ENCODE results near the gene FUBP3. TPM values are rescaled to one million over a fixed set of nuclear protein-coding genes. Genes with fewer than 3 reads are reported as not detected.

The FUBP3 gene
- total and polyA plus RNA-seq, 2 experiments from 2014 or later, result 42.5 to 74.8 TPM

DNA sequence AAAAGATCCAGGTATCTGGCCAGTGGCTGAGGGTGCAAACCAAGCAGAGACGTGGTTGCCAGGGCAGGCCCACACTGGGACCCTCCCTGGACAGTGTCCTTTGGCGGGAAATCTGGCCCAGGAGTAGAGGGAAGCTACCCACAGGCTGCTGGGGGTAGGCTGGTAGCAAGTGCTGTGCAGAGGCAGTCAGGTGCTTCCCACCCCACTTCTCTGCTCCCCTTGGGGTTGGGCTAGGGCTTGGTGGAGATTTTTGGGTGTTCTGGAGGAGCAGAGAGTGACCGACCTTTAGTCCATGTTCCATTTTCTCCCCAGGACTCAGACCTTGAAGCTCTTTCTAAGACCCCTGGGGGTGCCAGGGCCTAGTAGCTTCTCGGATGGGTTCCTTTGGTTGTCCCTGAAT, 90.6 kb downstream of the FUBP3 start:
- H3K27ac Mint-ChIP-seq, result no peak overlapping the region
- peaks cover 8% of the 10 kb centered on the region for H3K4me1 Mint-ChIP-seq
- TF ChIP-seq ZNF114 (CRISPR knock-in tag; IDR thresholded peaks at IDR 0.05) (no peak), ZNF331 (CRISPR knock-in tag; IDR thresholded peaks at IDR 0.05; ENCODE audit: low read depth) (no peak)
- no peak overlapping the region for H3K4me3 Mint-ChIP-seq
- Histone ChIP-seq H3K9me2 (ENCODE audit: insufficient read depth) (no peaks in the 10 kb centered on the region), H3K4me3 (no peak overlapping the region), H3K4me1 (ENCODE audit: insufficient read depth) (peaks cover 8% of the 10 kb centered on the region; the same call in 1 of the 2 replicates), H3F3A (replicated peaks; ENCODE audit: low read depth) (no peaks in the 10 kb centered on the region), H4K20me1 (replicated peaks; ENCODE audit: insufficient read depth) (no peaks in the 10 kb centered on the region), H3K27me3 (ENCODE audit: insufficient read depth) (peaks cover 51% of the 10 kb centered on the region), H3K4me2 (no peak overlapping the region), H2AFZ (no peak overlapping the region), H3K27ac (ENCODE audit: low read depth) (no peak overlapping the region), H3K36me3 (ENCODE audit: insufficient read depth) (no peaks in the 10 kb centered on the region), H3K79me2 (replicated peaks; ENCODE audit: insufficient read depth) (no peaks in the 10 kb centered on the region)
- DNase-seq (ENCODE audit: low spot score), result no peak
- H3K9me3 Mint-ChIP-seq, result peaks cover 6% of the 10 kb centered on the region; the same call in 1 of the 3 replicates
- no peaks in the 10 kb centered on the region; the same call in 2 of the 3 replicates for H3K36me3 Mint-ChIP-seq (ENCODE audit: low read depth)
- no peak for ATAC-seq
- H3K27me3 Mint-ChIP-seq (ENCODE audit: insufficient read depth, low read depth, poor library complexity), result peaks cover 50% of the 10 kb centered on the region

- Mint-ChIP-seq H3K4me1 (peaks cover 3% of the 10 kb centered on the region), H3K27ac (no peak overlapping the region), H3K4me3 (no peak overlapping the region), H3K36me3 (ENCODE audit: low read depth) (no peaks in the 10 kb centered on the region; the same call in 2 of the 3 replicates), H3K9me3 (peaks cover 3% of the 10 kb centered on the region; the same call in 1 of the 3 replicates), H3K27me3 (ENCODE audit: insufficient read depth, low read depth, poor library complexity) (peaks cover 44% of the 10 kb centered on the region)
- Histone ChIP-seq H3K27me3 (ENCODE audit: insufficient read depth) (peaks cover 44% of the 10 kb centered on the region), H4K20me1 (replicated peaks; ENCODE audit: insufficient read depth) (no peaks in the 10 kb centered on the region), H3K27ac (ENCODE audit: low read depth) (no peak overlapping the region), H3K9me2 (ENCODE audit: insufficient read depth) (no peaks in the 10 kb centered on the region), H3K4me3 (no peak overlapping the region), H3K4me2 (no peak overlapping the region), H3K4me1 (ENCODE audit: insufficient read depth) (peaks cover 3% of the 10 kb centered on the region; the same call in 1 of the 2 replicates), H3F3A (replicated peaks; ENCODE audit: low read depth) (no peaks in the 10 kb centered on the region), H3K36me3 (ENCODE audit: insufficient read depth) (no peaks in the 10 kb centered on the region), H3K79me2 (replicated peaks; ENCODE audit: insufficient read depth) (no peaks in the 10 kb centered on the region), H2AFZ (no peak overlapping the region)
- DNase-seq (ENCODE audit: low spot score) (no peak), ATAC-seq (no peak)
- no peak for TF ChIP-seq ZNF114 (CRISPR knock-in tag; IDR thresholded peaks at IDR 0.05)
- TF ChIP-seq, protein P1, sequence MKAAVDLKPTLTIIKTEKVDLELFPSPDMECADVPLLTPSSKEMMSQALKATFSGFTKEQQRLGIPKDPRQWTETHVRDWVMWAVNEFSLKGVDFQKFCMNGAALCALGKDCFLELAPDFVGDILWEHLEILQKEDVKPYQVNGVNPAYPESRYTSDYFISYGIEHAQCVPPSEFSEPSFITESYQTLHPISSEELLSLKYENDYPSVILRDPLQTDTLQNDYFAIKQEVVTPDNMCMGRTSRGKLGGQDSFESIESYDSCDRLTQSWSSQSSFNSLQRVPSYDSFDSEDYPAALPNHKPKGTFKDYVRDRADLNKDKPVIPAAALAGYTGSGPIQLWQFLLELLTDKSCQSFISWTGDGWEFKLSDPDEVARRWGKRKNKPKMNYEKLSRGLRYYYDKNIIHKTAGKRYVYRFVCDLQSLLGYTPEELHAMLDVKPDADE (IDR thresholded peaks at IDR 0.05), result no peak
- no peak for TF ChIP-seq ZNF331 (CRISPR knock-in tag; IDR thresholded peaks at IDR 0.05; ENCODE audit: low read depth)
- TF ChIP-seq ZNF462 (CRISPR knock-in tag; IDR thresholded peaks at IDR 0.05), result no peak
- TF ChIP-seq EZH2phosphoT487 (IDR thresholded peaks at IDR 0.05; ENCODE audit: unreplicated experiment), result no peak
- no peak for TF ChIP-seq STAT1 (IDR thresholded peaks at IDR 0.05; ENCODE audit: unreplicated experiment)
- no peak for TF ChIP-seq POLR2AphosphoS5 (IDR thresholded peaks at IDR 0.05; ENCODE audit: low read depth)
- TF ChIP-seq CREB1 (CRISPR knock-in tag; IDR thresholded peaks at IDR 0.05; ENCODE audit: low read depth), result no peak
- no peak for TF ChIP-seq REST (IDR thresholded peaks at IDR 0.05; ENCODE audit: unreplicated experiment)
- no peak for TF ChIP-seq NANOG (IDR thresholded peaks at IDR 0.05; ENCODE audit: borderline replicate concordance)
These were observed 91.3 kb downstream of the FUBP3 start for GRCh38 chr9:130670644-130671043.
